Esophagus squamous epithelium (tissue), 4 donors: ENCODE results near the gene MAP1B.

Experiments used
- CTCF ChIP-seq, 6 experiments: fragments of 450-650 bp in 4 of 6; fragments of 200-600 bp in 2 of 6; sonication (generic) in 2 of 6; IDR thresholded peaks; one replicate each; pipeline ENCODE4 v1.5.1; 2016 to 2019; ENCODE audit warnings: antibody characterized with exemption in 6 of 6, mild to moderate bottlenecking in 4 of 6, moderate library complexity in 4 of 6
- POLR2A ChIP-seq, 4 donors: fragments of 450-650 bp; IDR thresholded peaks; one replicate each; pipeline ENCODE4 v1.6.1; 2017; ENCODE audit warnings: antibody characterized with exemption in 4 of 4, mild to moderate bottlenecking in 4 of 4, moderate library complexity in 3 of 4

- TF ChIP-seq CTCF (IDR thresholded peaks at IDR 0.05) (no peak), POLR2A (IDR thresholded peaks at IDR 0.05) (no peak)
These were observed 130.6 kb downstream of the MAP1B start for GRCh38 chr5:72237879-72238278.
